ENCODE data around the gene TPCN2.

- TF ChIP-seq YY1 (IDR thresholded peaks at IDR 0.05; ENCODE audit: extremely low read depth, insufficient replicate concordance, low read depth, low read length) (no peak), POLR2AphosphoS5 (IDR thresholded peaks at IDR 0.05; ENCODE audit: low read depth, low read length) (no peak), POLR2A (IDR thresholded peaks at IDR 0.05; ENCODE audit: borderline replicate concordance, extremely low read depth, insufficient read depth, insufficient read length) (no peak), CTCF (IDR thresholded peaks at IDR 0.05 in 2 of 3, conservative IDR thresholded peaks at IDR 0.05 in 1 of 3; ENCODE audit: borderline replicate concordance in 1 of 3, insufficient read depth in 1 of 3, low read depth in 2 of 3, low read length in 2 of 3) (no peak), EZH2 (IDR thresholded peaks at IDR 0.05) (no peak), RAD21 (IDR thresholded peaks at IDR 0.05; ENCODE audit: low read depth) (no peak), SP1 (IDR thresholded peaks at IDR 0.05; ENCODE audit: low read depth) (no peak)
Measured at GRCh38 chr11:69156235-69156639, 107.5 kb downstream of the TPCN2 start.
